ENCODE results near the gene ZMYND19. TPM values are rescaled to one million over a fixed set of nuclear protein-coding genes. Genes with fewer than 3 reads are reported as not detected.

ZMYND19 gene
- total and polyA plus RNA-seq, 2 of the 8 experiments (the other 6 are each of a cell fraction or from before 2014, with no cell fraction given), result 42.4 to 58.7 TPM

DNA sequence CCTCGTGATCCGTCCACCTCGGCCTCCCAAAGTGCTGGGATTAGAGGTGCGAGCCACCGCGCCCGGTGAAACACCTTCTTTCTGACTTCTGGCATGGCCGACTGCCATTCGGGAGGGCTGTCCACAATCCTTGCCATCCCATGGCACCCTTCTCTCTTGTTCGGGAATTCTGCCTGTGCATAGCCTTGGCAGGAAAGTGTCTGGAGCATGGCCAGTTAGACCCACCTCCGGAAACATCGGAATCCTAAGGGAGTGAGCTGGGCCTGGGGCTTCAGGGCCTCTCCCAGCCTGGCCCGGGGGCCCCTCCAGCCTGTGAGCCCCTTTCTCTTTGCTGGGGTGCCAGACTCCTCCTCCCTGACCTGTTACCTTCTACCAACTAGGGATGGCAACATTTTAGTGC lies 13.6 kb upstream of the ZMYND19 start:
- H3K4me3 ChIP-seq (ENCODE audit: extremely low read depth in 1 of 4, insufficient read depth in 2 of 4, low read depth in 3 of 4, low read length in 4 of 4), result no peak overlapping the region; a peak in 2 of 8 replicates
- CTCF ChIA-PET (ENCODE audit: partially characterized antibody), result interaction anchor here (1.1 to 2.4 kb wide), 5 partner anchors 12 to 43 kb away, joined by 3 to 12 read pairs (median 5); no protein-coding TSS in a partner anchor
- no peak overlapping the region for H4K91ac ChIP-seq (replicated peaks; ENCODE audit: insufficient read length, low read length)

More for the DNA sequence above, 13.6 kb upstream of the ZMYND19 start:
- Histone ChIP-seq H2BK5ac (ENCODE audit: low read depth, low read length) (no peak overlapping the region), H3K9me3 (ENCODE audit: insufficient read depth in 2 of 2, low read depth in 1 of 2, low read length in 1 of 2) (no peaks in the 10 kb centered on the region), H3K23me2 (ENCODE audit: low read depth, low read length) (peaks cover 4% of the 10 kb centered on the region; the same call in 1 of the 2 replicates), H3K56ac (replicated peaks; ENCODE audit: insufficient read length, low read depth, low read length) (no peak overlapping the region), H2BK15ac (ENCODE audit: low read length) (no peak overlapping the region), H3K27ac (ENCODE audit: low read depth, low read length) (no peak overlapping the region), H3K79me1 (ENCODE audit: low read depth, low read length) (no peaks in the 10 kb centered on the region), H3K9ac (replicated peaks in 1 of 4; ENCODE audit: extremely low read depth in 1 of 4, low read depth in 3 of 4, low read length in 3 of 4) (no peak overlapping the region), H3K79me2 (ENCODE audit: control insufficient read depth in 1 of 2, insufficient read depth in 2 of 2, low read length in 2 of 2) (peaks cover 0 to 7% of the 10 kb centered on the region in 2 experiments; a peak in 1 of 4 replicates), H3K23ac (ENCODE audit: insufficient read length) (no peak overlapping the region), H3K36me3 (ENCODE audit: control insufficient read depth in 2 of 4, insufficient read depth in 4 of 4, low read length in 3 of 4) (no peaks in the 10 kb centered on the region), H4K5ac (ENCODE audit: insufficient read length, low read depth, low read length) (no peak overlapping the region), H3K4ac (replicated peaks; ENCODE audit: insufficient read length, low read depth, low read length) (peak overlapping the region; percentile 53), H3K14ac (ENCODE audit: insufficient read length) (no peak overlapping the region), H3K18ac (ENCODE audit: extremely low read depth, low read length) (no peak overlapping the region), H2AK5ac (ENCODE audit: low read depth, low read length) (no peak overlapping the region), H3K27me3 (replicated peaks in 1 of 4; ENCODE audit: control insufficient read depth in 3 of 4, extremely low read depth in 1 of 4, insufficient read depth in 3 of 4, low read length in 3 of 4) (peaks cover 0 to 9% (median 2%) of the 10 kb centered on the region in 4 experiments; a peak in 2 of 7 replicates), H3K4me2 (ENCODE audit: insufficient read depth in 1 of 2, low read depth in 2 of 2, low read length in 2 of 2) (peak overlapping the region; percentile 24 to 63), H2BK20ac (ENCODE audit: low read length) (no peak overlapping the region), H2AFZ (ENCODE audit: low read length) (no peak overlapping the region), H3K4me1 (replicated peaks in 1 of 4; ENCODE audit: control insufficient read depth in 3 of 4, insufficient read depth in 4 of 4, low read length in 3 of 4) (peaks cover 0 to 17% (median 8%) of the 10 kb centered on the region in 4 experiments; a peak in 6 of 7 replicates), H4K8ac (ENCODE audit: extremely low read depth, insufficient read depth, low read length) (peak overlapping the region; percentile 77; the same call in 1 of the 2 replicates), H2BK12ac (ENCODE audit: low read depth, low read length) (peak overlapping the region; percentile 50; the same call in 1 of the 2 replicates), H4K20me1 (replicated peaks in 1 of 2; ENCODE audit: control insufficient read depth in 1 of 2, insufficient read depth in 2 of 2, low read length in 2 of 2) (peaks cover 7 to 16% of the 10 kb centered on the region in 2 experiments), H2BK120ac (replicated peaks; ENCODE audit: low read depth, low read length) (peak overlapping the region; percentile 78)
- POLR2A ChIA-PET (ENCODE audit: partially characterized antibody), result interaction anchor here (1.3 to 3.1 kb wide), 2 partner anchors 13 to 15 kb away, joined by 4 to 14 read pairs; partner anchors contain the start of gene EHMT1
- WGBS, 2 experiments (ENCODE audit: extremely low coverage in 1 of 2, insufficient coverage in 1 of 2, insufficient read length in 1 of 2, insufficient replicate concordance in 2 of 2, low coverage in 1 of 2, low lambda C conversion rate in 2 of 2, missing lambda C conversion rate in 1 of 2), result 89% methylated on average over 13 of the region's 13 CpGs; no CpG with 5 or more reads in 1 of the 2 experiments
- FAIRE-seq (no peak), DNase-seq (ENCODE audit: low read depth in 1 of 2, low spot score in 2 of 2) (no peak)
- no peak for TF ChIP-seq EP300 (IDR thresholded peaks at IDR 0.05; ENCODE audit: borderline replicate concordance in 1 of 2, low read depth in 2 of 2, low read length in 2 of 2)
- TF ChIP-seq CREB1 (IDR thresholded peaks at IDR 0.05), result no peak

Data from H1 (cell line).